ENCODE results near the gene ASPRV1. TPM values are rescaled to one million over a fixed set of nuclear protein-coding genes. Genes with fewer than 3 reads are reported as not detected.

Gene ASPRV1
- total and polyA plus RNA-seq, 10 of the 15 experiments (the other 5 are each of a cell fraction or from before 2014, with no cell fraction given) = 0.11 to 1.1 (median 0.33) TPM

GRCh38 chr2:69914164-69914949 is 47.1 kb downstream of the ASPRV1 start (continued):
- TF ChIP-seq CUX1 (IDR thresholded peaks at IDR 0.05; ENCODE audit: insufficient replicate concordance, low read depth, low read length) = no peak
- no peak for TF ChIP-seq IRF4 (IDR thresholded peaks at IDR 0.05; ENCODE audit: low read depth, low read length)
- TF ChIP-seq NR2C2 (IDR thresholded peaks at IDR 0.05; ENCODE audit: borderline replicate concordance, control insufficient read depth, insufficient read length, low read depth) = no peak
- no peak for TF ChIP-seq JUNB (IDR thresholded peaks at IDR 0.05)
- TF ChIP-seq PAX5 (IDR thresholded peaks at IDR 0.05; ENCODE audit: borderline replicate concordance, low read depth, low read length) = peak; percentile 45; the same call in 1 of the 2 replicates
- TF ChIP-seq RB1 (IDR thresholded peaks at IDR 0.05; ENCODE audit: borderline replicate concordance) = 0 out of 2 replicates have a peak, but pooled peaks have one; percentile 54
- TF ChIP-seq ZBED1 (IDR thresholded peaks at IDR 0.05; ENCODE audit: borderline replicate concordance) = no peak
- TF ChIP-seq PBX3 (IDR thresholded peaks at IDR 0.05; ENCODE audit: insufficient replicate concordance, low read depth, low read length) = peak; percentile 22
- TF ChIP-seq NFXL1 (IDR thresholded peaks at IDR 0.05; ENCODE audit: borderline replicate concordance) = no peak
- TF ChIP-seq ATF7 (IDR thresholded peaks at IDR 0.05; ENCODE audit: low read depth) = peak; percentile 99
- 0 out of 2 replicates have a peak, but pooled peaks have one; percentile 71 for TF ChIP-seq STAT1 (conservative IDR thresholded peaks at IDR 0.05)
- TF ChIP-seq HCFC1 (IDR thresholded peaks at IDR 0.05; ENCODE audit: low read length) = 0 out of 2 replicates have a peak, but pooled peaks have one; percentile 2
- peak in 1 of 3 experiments; percentile 48; a peak in 2 of 6 replicates for TF ChIP-seq CTCF (IDR thresholded peaks at IDR 0.05 in 2 of 3, conservative IDR thresholded peaks at IDR 0.05 in 1 of 3; ENCODE audit: control insufficient read depth in 2 of 3, extremely low read depth in 1 of 3, insufficient read depth in 1 of 3, low read depth in 3 of 3, low read length in 3 of 3)
- no peak for TF ChIP-seq CBX5 (IDR thresholded peaks at IDR 0.05; ENCODE audit: low read depth)
- TF ChIP-seq TAF1 (IDR thresholded peaks at IDR 0.05; ENCODE audit: borderline replicate concordance, low read depth, low read length) = no peak; the same call in 1 of the 2 replicates
- TF ChIP-seq ZZZ3 (IDR thresholded peaks at IDR 0.05; ENCODE audit: control insufficient read depth, insufficient read length, low read depth) = no peak
- no peak for TF ChIP-seq TARDBP (IDR thresholded peaks at IDR 0.05; ENCODE audit: borderline replicate concordance)
- peak; percentile 87 for TF ChIP-seq CREM (IDR thresholded peaks at IDR 0.05; ENCODE audit: low read depth)
- TF ChIP-seq EED (IDR thresholded peaks at IDR 0.05; ENCODE audit: low read depth) = no peak; the same call in 1 of the 2 replicates
- TF ChIP-seq RAD51 (IDR thresholded peaks at IDR 0.05) = peak; percentile 72
- no peak for TF ChIP-seq TCF7 (IDR thresholded peaks at IDR 0.05; ENCODE audit: borderline replicate concordance)
- TF ChIP-seq USF2 (IDR thresholded peaks at IDR 0.05; ENCODE audit: borderline replicate concordance, low read depth, low read length) = no peak; the same call in 1 of the 2 replicates
